Measurements from ENCODE around the gene LACC1.

DNA sequence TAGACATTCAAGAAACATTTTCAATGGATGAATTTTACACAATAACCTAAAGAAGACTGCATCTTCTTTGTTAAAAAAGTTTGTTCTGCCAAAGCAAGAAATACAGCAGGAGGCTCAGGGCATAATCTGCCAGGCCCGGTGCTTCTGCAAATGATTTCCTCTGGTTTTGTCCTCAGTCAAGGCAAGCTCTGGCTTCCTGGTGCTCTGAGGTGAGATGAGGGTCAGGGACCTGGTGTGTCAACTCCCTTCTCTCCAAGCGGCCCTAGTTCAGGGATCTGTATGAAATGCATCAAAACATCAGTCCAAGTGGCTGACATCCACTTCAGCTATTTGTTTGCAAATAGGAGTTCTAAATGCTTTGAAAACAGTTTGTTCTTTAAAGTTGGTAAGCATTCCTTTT is 31.6 kb downstream of the LACC1 start:
- no peak for TF ChIP-seq EZH2 (IDR thresholded peaks at IDR 0.05; ENCODE audit: borderline replicate concordance, insufficient read depth, low read depth, low read length, poor library complexity, severe bottlenecking)
- TF ChIP-seq, protein P1, sequence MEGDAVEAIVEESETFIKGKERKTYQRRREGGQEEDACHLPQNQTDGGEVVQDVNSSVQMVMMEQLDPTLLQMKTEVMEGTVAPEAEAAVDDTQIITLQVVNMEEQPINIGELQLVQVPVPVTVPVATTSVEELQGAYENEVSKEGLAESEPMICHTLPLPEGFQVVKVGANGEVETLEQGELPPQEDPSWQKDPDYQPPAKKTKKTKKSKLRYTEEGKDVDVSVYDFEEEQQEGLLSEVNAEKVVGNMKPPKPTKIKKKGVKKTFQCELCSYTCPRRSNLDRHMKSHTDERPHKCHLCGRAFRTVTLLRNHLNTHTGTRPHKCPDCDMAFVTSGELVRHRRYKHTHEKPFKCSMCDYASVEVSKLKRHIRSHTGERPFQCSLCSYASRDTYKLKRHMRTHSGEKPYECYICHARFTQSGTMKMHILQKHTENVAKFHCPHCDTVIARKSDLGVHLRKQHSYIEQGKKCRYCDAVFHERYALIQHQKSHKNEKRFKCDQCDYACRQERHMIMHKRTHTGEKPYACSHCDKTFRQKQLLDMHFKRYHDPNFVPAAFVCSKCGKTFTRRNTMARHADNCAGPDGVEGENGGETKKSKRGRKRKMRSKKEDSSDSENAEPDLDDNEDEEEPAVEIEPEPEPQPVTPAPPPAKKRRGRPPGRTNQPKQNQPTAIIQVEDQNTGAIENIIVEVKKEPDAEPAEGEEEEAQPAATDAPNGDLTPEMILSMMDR (IDR thresholded peaks at IDR 0.05), result no peak

All from B cell (primary cell).